HG02970 (cell line): ENCODE data around the gene PSMF1.

Experiments
- ATAC-seq: cut with Tn5 transposase; IDR thresholded peaks from one replicate; pipeline ENCODE4 v1.9.1; 2021; ENCODE audit warnings: mild to moderate bottlenecking, moderate library complexity, moderate number of reproducible peaks; ENCODE audit not compliant: unreplicated experiment, low FRiP score

The PSMF1 gene

GRCh38 chr20:1186367-1186991 lies 68.1 kb downstream of the PSMF1 start:
- no peak for ATAC-seq

GRCh38 chr20:1187605-1188171 lies 69.3 kb downstream of the PSMF1 start:
- ATAC-seq, result no peak

- ATAC-seq, result no peak
These were observed 69.9 kb downstream of the PSMF1 start for GRCh38 chr20:1188347-1188746.

- no peak for ATAC-seq
These were observed 71.4 kb downstream of the PSMF1 start for GRCh38 chr20:1189827-1190226.

- no peak for ATAC-seq
These were observed 72.4 kb downstream of the PSMF1 start for GRCh38 chr20:1190847-1191246.

- no peak for ATAC-seq
These were observed 72.9 kb downstream of the PSMF1 start for GRCh38 chr20:1191299-1191698.

GRCh38 chr20:1195226-1195625 lies 76.8 kb downstream of the PSMF1 start:
- ATAC-seq, result no peak

GRCh38 chr20:1196634-1197033 lies 78.2 kb downstream of the PSMF1 start:
- ATAC-seq, result no peak

GRCh38 chr20:1197801-1198200 lies 79.4 kb downstream of the PSMF1 start:
- ATAC-seq, result no peak

GRCh38 chr20:1198751-1199150 lies 80.3 kb downstream of the PSMF1 start:
- ATAC-seq, result no peak

GRCh38 chr20:1199212-1199873 lies 80.9 kb downstream of the PSMF1 start:
- ATAC-seq, result no peak

- ATAC-seq, result no peak
These were observed 81.6 kb downstream of the PSMF1 start for GRCh38 chr20:1199964-1200363.

- ATAC-seq, result no peak
These were observed 84.5 kb downstream of the PSMF1 start, which contains the start of gene C20orf202 for GRCh38 chr20:1202762-1203504. C20orf202 (plus strand) TSS chr20:1203454; CDS start chr20:1203586, 132 bp downstream.

- no peak for ATAC-seq
These were observed 85.2 kb downstream of the PSMF1 start for GRCh38 chr20:1203630-1204029.

- no peak for ATAC-seq
These were observed 85.7 kb downstream of the PSMF1 start for GRCh38 chr20:1204113-1204512.

- ATAC-seq, result no peak
These were observed 86.2 kb downstream of the PSMF1 start for GRCh38 chr20:1204576-1204975.

- ATAC-seq, result no peak
These were observed 87.4 kb downstream of the PSMF1 start for GRCh38 chr20:1205802-1206201.

GRCh38 chr20:1206366-1207148 lies 88.2 kb downstream of the PSMF1 start:
- ATAC-seq, result no peak

GRCh38 chr20:1207293-1207878 lies 89.0 kb downstream of the PSMF1 start:
- no peak for ATAC-seq
